ENCODE data around the gene PPP3R2. TPM values are rescaled to one million over a fixed set of nuclear protein-coding genes. Genes with fewer than 3 reads are reported as not detected.

Gene PPP3R2
- total RNA-seq, 4 donors from 2014 or later = not detected

DNA sequence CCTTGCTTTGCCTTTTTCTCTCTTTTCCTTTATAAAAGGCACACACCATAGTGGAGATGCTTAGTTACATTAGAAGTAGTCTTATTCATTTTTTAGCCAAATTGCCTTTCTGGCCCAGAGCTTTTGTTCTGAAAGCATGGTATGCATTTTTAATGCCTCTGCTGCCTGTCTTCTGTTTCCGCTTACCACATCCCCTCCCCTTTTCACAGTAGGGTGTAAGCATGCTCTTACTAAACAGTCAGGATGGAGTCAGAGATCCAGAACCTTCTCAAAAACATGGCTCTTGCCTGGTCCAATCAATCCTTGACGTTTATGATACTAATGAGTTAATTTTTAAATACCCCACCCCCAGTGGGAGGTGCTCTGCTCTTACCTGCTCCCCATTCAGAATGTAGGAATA, 22.5 kb downstream of the PPP3R2 start:
- TF ChIP-seq, protein P1, sequence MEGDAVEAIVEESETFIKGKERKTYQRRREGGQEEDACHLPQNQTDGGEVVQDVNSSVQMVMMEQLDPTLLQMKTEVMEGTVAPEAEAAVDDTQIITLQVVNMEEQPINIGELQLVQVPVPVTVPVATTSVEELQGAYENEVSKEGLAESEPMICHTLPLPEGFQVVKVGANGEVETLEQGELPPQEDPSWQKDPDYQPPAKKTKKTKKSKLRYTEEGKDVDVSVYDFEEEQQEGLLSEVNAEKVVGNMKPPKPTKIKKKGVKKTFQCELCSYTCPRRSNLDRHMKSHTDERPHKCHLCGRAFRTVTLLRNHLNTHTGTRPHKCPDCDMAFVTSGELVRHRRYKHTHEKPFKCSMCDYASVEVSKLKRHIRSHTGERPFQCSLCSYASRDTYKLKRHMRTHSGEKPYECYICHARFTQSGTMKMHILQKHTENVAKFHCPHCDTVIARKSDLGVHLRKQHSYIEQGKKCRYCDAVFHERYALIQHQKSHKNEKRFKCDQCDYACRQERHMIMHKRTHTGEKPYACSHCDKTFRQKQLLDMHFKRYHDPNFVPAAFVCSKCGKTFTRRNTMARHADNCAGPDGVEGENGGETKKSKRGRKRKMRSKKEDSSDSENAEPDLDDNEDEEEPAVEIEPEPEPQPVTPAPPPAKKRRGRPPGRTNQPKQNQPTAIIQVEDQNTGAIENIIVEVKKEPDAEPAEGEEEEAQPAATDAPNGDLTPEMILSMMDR (IDR thresholded peaks at IDR 0.05; ENCODE audit: low read depth) = no peak

DNA sequence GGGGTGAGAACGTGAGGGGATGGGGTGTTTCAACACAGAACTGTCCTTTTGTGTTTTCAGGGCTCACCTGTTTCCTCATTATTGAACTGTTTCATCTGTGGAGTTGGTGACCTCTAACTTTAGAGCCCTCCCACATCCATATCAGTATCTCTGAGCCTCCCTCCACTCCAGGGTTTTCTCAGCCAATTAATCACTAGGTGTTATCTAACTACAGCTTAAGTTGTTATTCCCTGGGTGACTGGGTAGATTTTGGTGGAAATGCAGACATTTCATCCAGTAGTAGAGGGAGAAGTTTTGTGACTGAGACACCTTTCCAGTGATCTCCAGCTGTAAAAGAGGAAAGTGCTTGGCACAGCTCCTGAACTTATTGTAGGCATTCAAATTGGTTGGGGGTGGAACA, 23.7 kb downstream of the PPP3R2 start:
- TF ChIP-seq, protein P1 (IDR thresholded peaks at IDR 0.05; ENCODE audit: low read depth) = no peak

DNA sequence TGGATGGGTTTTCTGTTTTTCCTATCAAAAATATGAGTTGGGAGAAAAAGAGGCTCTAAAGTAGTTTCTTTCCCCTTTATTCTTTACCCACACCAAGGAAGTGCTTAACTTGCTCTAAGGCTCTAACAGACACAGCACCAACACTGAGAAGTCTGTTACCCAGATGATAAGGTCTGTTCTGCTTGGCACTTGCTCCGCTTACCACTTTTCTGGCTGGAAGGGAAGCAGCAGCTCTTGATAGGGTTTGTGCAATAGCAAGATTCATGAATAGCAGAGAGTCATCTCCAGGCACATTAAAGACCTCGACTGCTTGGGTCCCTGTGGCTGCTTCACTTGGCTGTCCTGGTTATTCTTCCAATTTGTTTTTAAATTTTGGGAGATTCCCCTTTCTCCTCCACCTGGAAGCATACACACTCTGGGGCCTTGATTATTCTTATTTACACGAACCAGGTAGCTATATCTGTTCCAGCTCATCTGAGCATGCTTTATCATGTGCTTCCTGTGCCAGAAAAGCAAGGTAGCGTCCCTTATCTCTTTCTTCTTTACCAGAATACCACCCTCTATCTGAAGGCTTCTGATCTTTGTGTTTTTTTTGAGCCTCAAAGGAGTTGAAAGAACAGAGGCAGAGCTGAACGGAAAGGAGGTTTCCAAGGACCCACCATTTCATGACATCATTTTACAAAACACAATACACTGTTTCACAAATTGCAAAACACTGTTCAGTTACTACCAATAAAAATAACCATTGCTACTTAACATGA, 24.8 kb downstream of the PPP3R2 start:
- TF ChIP-seq, protein P1 (IDR thresholded peaks at IDR 0.05; ENCODE audit: low read depth) = no peak

GRCh38 chr9:101567725-101568350, 26.9 kb downstream of the PPP3R2 start:
- TF ChIP-seq, protein P1 (IDR thresholded peaks at IDR 0.05; ENCODE audit: low read depth) = no peak

- TF ChIP-seq, protein P1 (IDR thresholded peaks at IDR 0.05; ENCODE audit: low read depth) = no peak
These were observed 27.7 kb downstream of the PPP3R2 start for GRCh38 chr9:101566904-101567724.

DNA sequence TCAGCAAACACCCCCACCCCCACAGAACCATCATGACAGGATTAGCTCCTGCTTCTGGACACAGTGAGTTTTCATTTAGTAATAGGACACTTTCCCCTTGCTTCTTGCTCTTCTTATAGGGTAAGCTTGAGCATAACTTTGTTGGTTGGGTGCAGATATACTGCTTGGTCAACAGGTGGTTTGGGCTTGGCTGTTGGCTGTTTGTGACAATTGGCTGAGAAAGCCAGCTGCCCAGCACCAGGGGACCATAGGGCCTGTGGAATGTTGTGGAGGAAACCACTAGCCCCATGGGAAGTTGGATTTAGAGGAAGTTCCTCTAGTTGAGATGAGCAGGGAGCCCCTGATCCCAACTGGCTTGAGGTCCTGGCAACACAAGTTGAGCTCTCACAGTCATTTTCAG, 30.5 kb downstream of the PPP3R2 start:
- TF ChIP-seq, protein P1 (IDR thresholded peaks at IDR 0.05; ENCODE audit: low read depth) = no peak

DNA sequence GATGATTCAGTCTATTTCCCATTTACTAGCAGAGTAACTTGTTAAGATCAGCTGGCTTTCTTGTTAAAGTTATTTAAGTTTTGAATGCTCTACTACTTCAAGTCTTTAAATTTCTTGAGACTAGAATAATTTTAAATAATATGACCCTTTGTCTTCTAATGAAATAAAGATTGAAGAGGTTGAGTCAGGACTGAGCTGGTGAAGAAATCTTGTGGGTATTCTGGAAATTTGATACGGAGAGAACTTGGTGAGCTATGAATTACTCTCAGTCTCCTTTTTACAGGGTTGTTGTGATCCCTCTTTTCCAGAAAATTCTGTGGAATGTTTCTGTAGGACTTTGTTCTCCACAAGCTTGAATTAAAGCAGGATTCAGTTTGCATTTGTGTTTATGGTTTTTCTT, 31.8 kb downstream of the PPP3R2 start:
- TF ChIP-seq, protein P1 (IDR thresholded peaks at IDR 0.05; ENCODE audit: low read depth) = no peak
